ENCODE data around the gene FN1.

The FN1 gene

GRCh38 chr2:215439980-215440512 is 4.2 kb upstream of the FN1 start:
- peaks cover 10% of the 10 kb centered on the region; the same call in 1 of the 2 replicates for H3K27me3 ChIP-seq (ENCODE audit: insufficient read depth, low read depth)
- no peak overlapping the region for H2AFZ ChIP-seq (ENCODE audit: low read depth)
- H3K9ac ChIP-seq: no peak overlapping the region

GRCh38 chr2:215439404-215439803 is 3.5 kb upstream of the FN1 start:
- Histone ChIP-seq H3K4me3 (IDR thresholded peaks at IDR 0.05; ENCODE audit: insufficient read depth, low read depth, low read length) (no peak overlapping the region), H3K4me1 (ENCODE audit: low read depth, poor library complexity, severe bottlenecking) (peaks cover 8% of the 10 kb centered on the region), H3K27ac (no peak overlapping the region), H3K9ac (no peak overlapping the region), H3K36me3 (ENCODE audit: insufficient read depth) (no peaks in the 10 kb centered on the region), H3K4me2 (no peak overlapping the region), H4K20me1 (ENCODE audit: insufficient read depth) (no peaks in the 10 kb centered on the region), H2AFZ (ENCODE audit: low read depth) (no peak overlapping the region), H3K27me3 (ENCODE audit: insufficient read depth, low read depth) (peaks cover 10% of the 10 kb centered on the region; the same call in 1 of the 2 replicates), H3K79me2 (ENCODE audit: insufficient read depth, low read depth) (no peaks in the 10 kb centered on the region)
- TF ChIP-seq CTCF (conservative IDR thresholded peaks at IDR 0.05; ENCODE audit: low read depth, low read length): no peak

More at GRCh38 chr2:215439980-215440512, 4.2 kb upstream of the FN1 start:
- H3K27ac ChIP-seq: no peak overlapping the region
- H4K20me1 ChIP-seq (ENCODE audit: insufficient read depth): no peaks in the 10 kb centered on the region
- H3K4me3 ChIP-seq (IDR thresholded peaks at IDR 0.05; ENCODE audit: insufficient read depth, low read depth, low read length): no peak overlapping the region
- H3K36me3 ChIP-seq (ENCODE audit: insufficient read depth): no peaks in the 10 kb centered on the region
- no peaks in the 10 kb centered on the region for H3K79me2 ChIP-seq (ENCODE audit: insufficient read depth, low read depth)
- peaks cover 8% of the 10 kb centered on the region for H3K4me1 ChIP-seq (ENCODE audit: low read depth, poor library complexity, severe bottlenecking)
- TF ChIP-seq CTCF (conservative IDR thresholded peaks at IDR 0.05; ENCODE audit: low read depth, low read length): no peak
- no peak overlapping the region for H3K4me2 ChIP-seq

GRCh38 chr2:215437614-215438013 is 1.7 kb upstream of the FN1 start:
- H3K4me2 ChIP-seq: no peak overlapping the region

GRCh38 chr2:215436705-215437565 is 1.1 kb upstream of the FN1 start:
- no peak for TF ChIP-seq CTCF (conservative IDR thresholded peaks at IDR 0.05; ENCODE audit: low read depth, low read length)
- Histone ChIP-seq H3K4me1 (ENCODE audit: low read depth, poor library complexity, severe bottlenecking) (peaks cover 8% of the 10 kb centered on the region), H3K4me3 (IDR thresholded peaks at IDR 0.05; ENCODE audit: insufficient read depth, low read depth, low read length) (peak overlapping the region; percentile 79), H3K9ac (peak overlapping the region; percentile 61; the same call in 1 of the 2 replicates), H3K36me3 (ENCODE audit: insufficient read depth) (no peaks in the 10 kb centered on the region), H4K20me1 (ENCODE audit: insufficient read depth) (no peaks in the 10 kb centered on the region), H3K27me3 (ENCODE audit: insufficient read depth, low read depth) (peaks cover 10% of the 10 kb centered on the region; the same call in 1 of the 2 replicates), H3K79me2 (ENCODE audit: insufficient read depth, low read depth) (no peaks in the 10 kb centered on the region), H2AFZ (ENCODE audit: low read depth) (peak overlapping the region; percentile 98), H3K4me2 (peak overlapping the region; percentile 96), H3K27ac (no peak overlapping the region; the same call in 1 of the 2 replicates)

More at GRCh38 chr2:215437614-215438013, 1.7 kb upstream of the FN1 start:
- Histone ChIP-seq H2AFZ (ENCODE audit: low read depth) (no peak overlapping the region), H3K27me3 (ENCODE audit: insufficient read depth, low read depth) (peaks cover 10% of the 10 kb centered on the region; the same call in 1 of the 2 replicates), H3K4me3 (IDR thresholded peaks at IDR 0.05; ENCODE audit: insufficient read depth, low read depth, low read length) (no peak overlapping the region), H3K4me1 (ENCODE audit: low read depth, poor library complexity, severe bottlenecking) (peaks cover 8% of the 10 kb centered on the region), H3K27ac (no peak overlapping the region), H3K9ac (no peak overlapping the region), H3K36me3 (ENCODE audit: insufficient read depth) (no peaks in the 10 kb centered on the region), H3K79me2 (ENCODE audit: insufficient read depth, low read depth) (no peaks in the 10 kb centered on the region), H4K20me1 (ENCODE audit: insufficient read depth) (no peaks in the 10 kb centered on the region)
- TF ChIP-seq CTCF (conservative IDR thresholded peaks at IDR 0.05; ENCODE audit: low read depth, low read length): no peak
